Measurements from ENCODE around the gene CDH15. TPM values are rescaled to one million over a fixed set of nuclear protein-coding genes. Genes with fewer than 3 reads are reported as not detected.

The CDH15 gene
- total and polyA plus RNA-seq, 2 of the 13 experiments (the other 11 are each of a cell fraction or from before 2014, with no cell fraction given): 0.74 to 2.2 TPM

- TF ChIP-seq ZNF318 (CRISPR knock-in tag; IDR thresholded peaks at IDR 0.05): no peak
- TF ChIP-seq IKZF1 (IDR thresholded peaks at IDR 0.05): no peak
- no peak for TF ChIP-seq ZFP37 (CRISPR knock-in tag; IDR thresholded peaks at IDR 0.05; ENCODE audit: borderline replicate concordance)
- TF ChIP-seq ZSCAN25 (CRISPR knock-in tag; IDR thresholded peaks at IDR 0.05): 0 out of 2 replicates have a peak, but pooled peaks have one; percentile 67
- TF ChIP-seq ZBTB46 (CRISPR knock-in tag; IDR thresholded peaks at IDR 0.05; ENCODE audit: borderline replicate concordance): no peak
- TF ChIP-seq SMAD9 (CRISPR knock-in tag; IDR thresholded peaks at IDR 0.05): no peak
- no peak for TF ChIP-seq YY1 (IDR thresholded peaks at IDR 0.05; ENCODE audit: insufficient read depth, insufficient replicate concordance, low read depth, low read length)
- TF ChIP-seq SRY (CRISPR knock-in tag; IDR thresholded peaks at IDR 0.05): no peak
- TF ChIP-seq ZFAT (CRISPR knock-in tag; conservative IDR thresholded peaks at IDR 0.05): no peak
- TF ChIP-seq GPN1 (CRISPR knock-in tag; IDR thresholded peaks at IDR 0.05; ENCODE audit: borderline replicate concordance): no peak
- no peak for TF ChIP-seq SNAPC5 (CRISPR knock-in tag; IDR thresholded peaks at IDR 0.05; ENCODE audit: borderline replicate concordance)
- no peak; the same call in 1 of the 2 replicates for TF ChIP-seq ZNF337 (CRISPR knock-in tag; IDR thresholded peaks at IDR 0.05; ENCODE audit: borderline replicate concordance, low read depth)
- TF ChIP-seq ZFP36L2 (CRISPR knock-in tag; IDR thresholded peaks at IDR 0.05): no peak
- 0 out of 2 replicates have a peak, but pooled peaks have one; percentile 12 for TF ChIP-seq CHCHD3 (CRISPR knock-in tag; IDR thresholded peaks at IDR 0.05)
- TF ChIP-seq MTF1 (CRISPR knock-in tag; IDR thresholded peaks at IDR 0.05): no peak
- no peak for TF ChIP-seq ZBTB7B (CRISPR knock-in tag; IDR thresholded peaks at IDR 0.05)
- no peak for TF ChIP-seq ZMYM2 (CRISPR knock-in tag; IDR thresholded peaks at IDR 0.05)
- no peak for TF ChIP-seq MAFK (conservative IDR thresholded peaks at IDR 0.05 in 1 of 2, IDR thresholded peaks at IDR 0.05 in 1 of 2; ENCODE audit: low read length in 2 of 2)
- no peak for TF ChIP-seq ZC3H13 (CRISPR knock-in tag; IDR thresholded peaks at IDR 0.05)
- no peak for TF ChIP-seq PHF5A (CRISPR knock-in tag; IDR thresholded peaks at IDR 0.05; ENCODE audit: low read depth, unreplicated experiment)
- no peak for TF ChIP-seq ATM (IDR thresholded peaks at IDR 0.05; ENCODE audit: borderline replicate concordance)
Measured at GRCh38 chr16:89159850-89160354, 11.6 kb upstream of the CDH15 start (continued).
